ENCODE measurements around the gene TBC1D5.

Gene TBC1D5

DNA sequence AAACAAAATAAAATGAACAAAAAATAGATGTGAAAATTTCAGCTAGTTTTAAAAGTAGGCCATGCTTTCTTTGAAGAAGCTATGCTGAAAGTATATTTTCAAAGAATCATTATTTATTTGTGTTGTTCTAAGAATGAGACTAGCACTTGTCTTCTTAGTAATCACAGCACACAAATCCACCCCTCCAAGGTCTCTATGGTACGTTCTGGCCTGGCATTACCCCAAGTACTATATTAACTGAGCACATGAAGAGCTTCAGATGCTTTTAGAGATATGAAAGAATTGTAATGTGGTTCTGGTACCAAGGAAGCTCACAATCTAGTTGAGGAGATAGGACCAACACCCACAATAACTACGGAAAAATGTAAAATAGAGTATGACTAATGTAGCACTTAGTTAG lies 441.2 kb downstream of the TBC1D5 start:
- Histone ChIP-seq H3K9ac (ENCODE audit: low read depth, low read length) (no peak overlapping the region), H3K27me3 (ENCODE audit: control insufficient read depth, insufficient read depth, low read length) (no peaks in the 10 kb centered on the region), H3K36me3 (ENCODE audit: control insufficient read depth, insufficient read depth, low read length) (no peaks in the 10 kb centered on the region), H3K4me3 (ENCODE audit: low read depth, low read length) (no peak overlapping the region), H3K27ac (ENCODE audit: low read depth, low read length) (no peak overlapping the region), H3K9me3 (ENCODE audit: control insufficient read depth, insufficient read depth, low read length) (no peaks in the 10 kb centered on the region), H3K4me1 (ENCODE audit: control insufficient read depth, insufficient read depth, low read length) (no peaks in the 10 kb centered on the region)

DNA sequence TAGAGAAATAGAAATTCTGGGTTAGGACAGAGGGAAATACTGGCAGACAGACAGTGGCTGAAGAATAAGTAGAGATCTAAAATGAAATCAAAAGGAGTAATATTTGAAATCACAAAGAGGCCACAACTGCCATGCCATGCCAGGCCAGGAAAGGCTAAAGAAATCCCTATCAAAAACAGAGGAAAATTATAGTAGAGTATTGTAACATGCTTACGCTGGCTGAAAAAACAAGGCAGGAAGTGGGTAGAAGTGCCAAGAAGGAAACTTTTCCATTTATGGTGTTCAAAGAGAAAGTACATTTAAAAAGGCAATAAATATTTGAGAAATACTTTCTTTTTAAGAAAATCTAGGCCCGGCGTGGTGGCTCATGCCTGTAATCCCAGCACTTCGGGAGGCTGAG lies 442.0 kb downstream of the TBC1D5 start:
- Histone ChIP-seq H3K9ac (ENCODE audit: low read depth, low read length) (no peak overlapping the region), H3K27me3 (ENCODE audit: control insufficient read depth, insufficient read depth, low read length) (no peaks in the 10 kb centered on the region), H3K36me3 (ENCODE audit: control insufficient read depth, insufficient read depth, low read length) (no peaks in the 10 kb centered on the region)

DNA sequence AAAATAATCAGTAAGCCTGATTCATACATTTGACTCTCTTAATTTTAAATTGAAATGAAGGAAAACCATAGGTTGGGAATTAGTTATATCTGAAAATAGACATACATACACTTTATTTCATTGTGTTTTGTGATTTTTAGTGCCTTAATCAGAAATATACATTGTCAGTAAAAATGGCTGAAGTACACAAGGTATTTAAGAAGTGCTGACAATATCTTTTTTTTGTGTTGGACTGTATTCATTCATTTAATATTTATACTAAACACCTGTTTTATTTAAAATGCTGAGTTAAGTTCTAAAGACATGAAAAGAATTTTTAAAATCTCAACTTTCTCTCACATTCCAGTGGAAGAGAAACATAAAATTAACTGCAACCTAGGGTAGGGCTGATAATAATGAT lies 444.4 kb downstream of the TBC1D5 start:
- Histone ChIP-seq H3K9me3 (ENCODE audit: control insufficient read depth, insufficient read depth, low read length) (no peaks in the 10 kb centered on the region), H3K4me3 (ENCODE audit: low read depth, low read length) (no peak overlapping the region), H3K4me1 (ENCODE audit: control insufficient read depth, insufficient read depth, low read length) (no peaks in the 10 kb centered on the region), H3K27ac (ENCODE audit: low read depth, low read length) (no peak overlapping the region), H3K9ac (ENCODE audit: low read depth, low read length) (no peak overlapping the region), H3K27me3 (ENCODE audit: control insufficient read depth, insufficient read depth, low read length) (no peaks in the 10 kb centered on the region), H3K36me3 (ENCODE audit: control insufficient read depth, insufficient read depth, low read length) (no peaks in the 10 kb centered on the region)

More for the DNA sequence above, 442.0 kb downstream of the TBC1D5 start:
- Histone ChIP-seq H3K9me3 (ENCODE audit: control insufficient read depth, insufficient read depth, low read length) (no peaks in the 10 kb centered on the region), H3K4me1 (ENCODE audit: control insufficient read depth, insufficient read depth, low read length) (no peaks in the 10 kb centered on the region), H3K27ac (ENCODE audit: low read depth, low read length) (no peak overlapping the region), H3K4me3 (ENCODE audit: low read depth, low read length) (no peak overlapping the region)

DNA sequence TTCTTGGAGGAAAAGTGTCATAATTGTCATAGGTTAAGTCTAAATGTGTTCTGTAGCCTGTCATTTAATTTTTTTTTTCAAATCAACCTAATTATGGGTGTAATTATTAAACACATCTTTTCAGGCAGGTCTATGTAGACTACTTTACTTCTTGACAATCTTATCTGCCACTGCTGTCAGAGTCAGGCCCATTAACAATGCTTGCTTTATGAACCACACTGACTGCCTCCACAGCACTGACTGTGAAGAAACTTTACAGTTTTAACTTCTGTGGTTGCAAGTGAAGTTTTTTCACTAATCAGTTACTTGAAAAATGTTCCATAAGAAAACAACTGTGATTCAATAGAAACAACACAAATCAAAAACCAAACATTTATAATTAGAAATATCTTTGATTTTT lies 449.9 kb downstream of the TBC1D5 start:
- H3K9me3 ChIP-seq (ENCODE audit: control insufficient read depth, insufficient read depth, low read length): no peaks in the 10 kb centered on the region
- H3K4me1 ChIP-seq (ENCODE audit: control insufficient read depth, insufficient read depth, low read length): no peaks in the 10 kb centered on the region
- no peak overlapping the region for H3K27ac ChIP-seq (ENCODE audit: low read depth, low read length)
- no peaks in the 10 kb centered on the region for H3K36me3 ChIP-seq (ENCODE audit: control insufficient read depth, insufficient read depth, low read length)
- no peak overlapping the region for H3K4me3 ChIP-seq (ENCODE audit: low read depth, low read length)
- H3K27me3 ChIP-seq (ENCODE audit: control insufficient read depth, insufficient read depth, low read length): no peaks in the 10 kb centered on the region
- H3K9ac ChIP-seq (ENCODE audit: low read depth, low read length): no peak overlapping the region

DNA sequence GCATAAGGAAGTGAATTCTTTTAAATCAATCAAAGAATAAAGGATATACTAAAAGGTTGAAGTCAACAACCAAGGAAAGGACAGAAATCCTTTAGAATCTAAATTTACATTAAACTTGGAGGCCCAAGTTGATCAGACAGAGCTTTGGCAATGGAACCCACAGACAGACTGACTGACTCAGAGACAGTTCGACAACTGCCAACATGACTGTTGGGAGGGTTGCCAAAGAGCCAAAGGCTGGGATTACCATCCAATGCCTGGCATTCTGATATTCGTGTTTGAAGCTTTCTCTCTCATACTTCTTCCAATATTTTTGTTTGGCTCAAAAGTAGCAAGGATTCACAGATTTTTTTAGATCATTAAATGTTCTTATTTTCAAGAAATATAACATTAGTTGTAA lies 451.5 kb downstream of the TBC1D5 start:
- Histone ChIP-seq H3K27ac (ENCODE audit: low read depth, low read length) (no peak overlapping the region), H3K27me3 (ENCODE audit: control insufficient read depth, insufficient read depth, low read length) (no peaks in the 10 kb centered on the region), H3K4me3 (ENCODE audit: low read depth, low read length) (no peak overlapping the region), H3K36me3 (ENCODE audit: control insufficient read depth, insufficient read depth, low read length) (no peaks in the 10 kb centered on the region), H3K9ac (ENCODE audit: low read depth, low read length) (no peak overlapping the region), H3K4me1 (ENCODE audit: control insufficient read depth, insufficient read depth, low read length) (no peaks in the 10 kb centered on the region), H3K9me3 (ENCODE audit: control insufficient read depth, insufficient read depth, low read length) (no peaks in the 10 kb centered on the region)

DNA sequence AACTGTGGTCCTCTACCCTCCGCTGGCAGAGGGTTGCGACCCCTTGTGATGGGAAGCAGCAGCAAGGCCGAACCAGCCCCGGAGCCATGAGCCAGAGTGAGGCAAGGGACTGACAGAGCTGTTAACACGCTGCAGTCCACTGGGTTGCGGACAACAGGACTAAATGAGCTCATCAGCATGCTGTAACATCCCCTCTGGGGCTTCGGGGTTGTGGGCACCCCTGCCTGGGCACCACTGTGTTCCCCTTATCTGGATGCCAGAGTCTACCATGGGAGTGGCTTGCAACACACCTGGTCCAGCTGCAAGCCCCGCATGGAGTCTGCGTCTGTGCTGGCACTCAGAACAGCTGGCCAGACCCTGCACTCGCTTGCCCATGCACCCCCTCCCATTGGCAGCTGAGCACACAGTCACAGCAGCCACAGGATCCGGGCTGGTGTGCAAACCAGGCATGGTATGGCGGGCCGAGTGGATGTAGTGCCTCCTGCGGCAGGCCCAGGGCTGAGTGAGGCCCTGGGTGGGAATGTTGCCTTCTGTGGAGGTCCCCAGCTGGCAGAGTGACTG lies 453.5 kb downstream of the TBC1D5 start:
- no peak overlapping the region for H3K27ac ChIP-seq (ENCODE audit: low read depth, low read length)
- no peak overlapping the region for H3K4me3 ChIP-seq (ENCODE audit: low read depth, low read length)
- no peaks in the 10 kb centered on the region for H3K4me1 ChIP-seq (ENCODE audit: control insufficient read depth, insufficient read depth, low read length)
- H3K9ac ChIP-seq (ENCODE audit: low read depth, low read length): no peak overlapping the region
- H3K36me3 ChIP-seq (ENCODE audit: control insufficient read depth, insufficient read depth, low read length): no peaks in the 10 kb centered on the region
- no peaks in the 10 kb centered on the region for H3K9me3 ChIP-seq (ENCODE audit: control insufficient read depth, insufficient read depth, low read length)
- no peaks in the 10 kb centered on the region for H3K27me3 ChIP-seq (ENCODE audit: control insufficient read depth, insufficient read depth, low read length)

DNA sequence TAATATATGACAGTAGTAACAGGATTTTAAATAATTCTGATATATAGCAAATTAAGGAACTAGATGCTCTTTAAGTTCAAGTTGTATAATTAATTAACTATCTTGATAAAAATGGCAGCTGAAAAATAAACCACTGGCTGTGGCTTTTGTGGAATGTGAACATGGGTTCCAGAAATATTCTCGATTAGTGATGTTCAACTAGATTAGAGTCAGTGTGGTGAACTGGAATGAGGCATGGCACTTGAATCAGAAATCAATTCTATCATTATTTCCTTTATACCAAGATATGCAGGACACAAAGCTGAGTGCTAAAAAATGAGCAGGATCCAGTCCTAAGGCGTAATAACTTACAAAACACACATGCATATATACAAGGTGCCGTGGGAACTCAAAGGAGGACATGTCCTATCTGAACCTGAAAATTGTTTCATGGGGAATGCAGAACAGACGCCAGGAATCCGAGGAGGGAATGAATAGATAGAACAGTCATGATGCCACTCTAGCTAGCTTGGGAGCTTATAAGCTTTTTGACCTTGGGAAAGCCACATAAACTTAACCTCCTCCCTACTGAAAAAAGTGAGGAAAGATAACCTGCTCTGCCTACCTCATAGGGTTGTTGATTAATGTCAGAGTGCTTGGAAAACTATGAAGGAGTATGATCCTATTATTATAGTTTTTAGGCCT lies 455.3 kb downstream of the TBC1D5 start:
- Histone ChIP-seq H3K27ac (ENCODE audit: low read depth, low read length) (no peak overlapping the region), H3K4me3 (ENCODE audit: low read depth, low read length) (no peak overlapping the region), H3K9ac (ENCODE audit: low read depth, low read length) (no peak overlapping the region), H3K36me3 (ENCODE audit: control insufficient read depth, insufficient read depth, low read length) (no peaks in the 10 kb centered on the region), H3K9me3 (ENCODE audit: control insufficient read depth, insufficient read depth, low read length) (no peaks in the 10 kb centered on the region), H3K27me3 (ENCODE audit: control insufficient read depth, insufficient read depth, low read length) (no peaks in the 10 kb centered on the region), H3K4me1 (ENCODE audit: control insufficient read depth, insufficient read depth, low read length) (no peaks in the 10 kb centered on the region)

DNA sequence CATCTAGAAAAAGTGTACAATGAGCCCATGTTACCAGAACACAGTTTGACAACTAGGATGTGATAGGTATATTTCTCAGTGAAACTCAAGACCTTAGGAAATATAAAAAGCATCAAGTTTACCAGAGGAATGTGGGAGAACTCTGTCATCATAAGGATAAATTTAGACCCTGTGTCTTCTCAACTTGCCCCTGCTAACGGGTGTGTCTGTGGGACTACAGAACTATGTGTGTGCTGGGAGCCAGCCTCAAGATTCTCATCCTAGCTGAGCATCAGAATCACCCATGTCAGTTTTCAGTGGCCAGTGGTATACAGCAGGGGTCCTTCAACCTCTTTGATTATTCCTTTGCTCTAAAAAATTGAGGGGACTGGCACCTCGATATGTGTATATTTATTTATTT lies 464.4 kb downstream of the TBC1D5 start:
- Histone ChIP-seq H3K9me3 (ENCODE audit: control insufficient read depth, insufficient read depth, low read length) (no peaks in the 10 kb centered on the region), H3K4me1 (ENCODE audit: control insufficient read depth, insufficient read depth, low read length) (no peaks in the 10 kb centered on the region), H3K36me3 (ENCODE audit: control insufficient read depth, insufficient read depth, low read length) (no peaks in the 10 kb centered on the region), H3K9ac (ENCODE audit: low read depth, low read length) (no peak overlapping the region), H3K27me3 (ENCODE audit: control insufficient read depth, insufficient read depth, low read length) (no peaks in the 10 kb centered on the region), H3K4me3 (ENCODE audit: low read depth, low read length) (no peak overlapping the region), H3K27ac (ENCODE audit: low read depth, low read length) (no peak overlapping the region)

DNA sequence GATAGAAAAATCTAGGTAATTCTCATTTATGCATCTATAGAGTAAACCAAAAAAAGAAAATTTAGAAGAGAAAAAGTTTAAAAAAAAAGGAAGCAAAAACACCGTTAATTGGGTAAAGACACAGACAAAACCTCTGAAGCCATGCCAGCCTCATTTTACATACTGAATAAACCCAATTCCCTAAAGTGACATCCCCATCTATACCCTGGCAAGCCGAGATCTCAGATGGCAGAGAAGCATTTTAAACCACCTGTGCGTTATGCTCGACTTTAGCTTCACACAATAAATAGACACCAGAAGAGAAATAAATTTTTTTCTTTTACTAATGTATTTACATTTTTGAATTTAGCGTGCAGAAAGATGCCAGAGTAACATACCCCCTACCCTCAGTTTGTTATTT lies 475.6 kb downstream of the TBC1D5 start:
- Histone ChIP-seq H3K4me3 (ENCODE audit: low read depth, low read length) (no peak overlapping the region), H3K27me3 (ENCODE audit: control insufficient read depth, insufficient read depth, low read length) (no peaks in the 10 kb centered on the region), H3K4me1 (ENCODE audit: control insufficient read depth, insufficient read depth, low read length) (no peaks in the 10 kb centered on the region), H3K9ac (ENCODE audit: low read depth, low read length) (no peak overlapping the region), H3K9me3 (ENCODE audit: control insufficient read depth, insufficient read depth, low read length) (no peaks in the 10 kb centered on the region), H3K36me3 (ENCODE audit: control insufficient read depth, insufficient read depth, low read length) (no peaks in the 10 kb centered on the region), H3K27ac (ENCODE audit: low read depth, low read length) (no peak overlapping the region)

DNA sequence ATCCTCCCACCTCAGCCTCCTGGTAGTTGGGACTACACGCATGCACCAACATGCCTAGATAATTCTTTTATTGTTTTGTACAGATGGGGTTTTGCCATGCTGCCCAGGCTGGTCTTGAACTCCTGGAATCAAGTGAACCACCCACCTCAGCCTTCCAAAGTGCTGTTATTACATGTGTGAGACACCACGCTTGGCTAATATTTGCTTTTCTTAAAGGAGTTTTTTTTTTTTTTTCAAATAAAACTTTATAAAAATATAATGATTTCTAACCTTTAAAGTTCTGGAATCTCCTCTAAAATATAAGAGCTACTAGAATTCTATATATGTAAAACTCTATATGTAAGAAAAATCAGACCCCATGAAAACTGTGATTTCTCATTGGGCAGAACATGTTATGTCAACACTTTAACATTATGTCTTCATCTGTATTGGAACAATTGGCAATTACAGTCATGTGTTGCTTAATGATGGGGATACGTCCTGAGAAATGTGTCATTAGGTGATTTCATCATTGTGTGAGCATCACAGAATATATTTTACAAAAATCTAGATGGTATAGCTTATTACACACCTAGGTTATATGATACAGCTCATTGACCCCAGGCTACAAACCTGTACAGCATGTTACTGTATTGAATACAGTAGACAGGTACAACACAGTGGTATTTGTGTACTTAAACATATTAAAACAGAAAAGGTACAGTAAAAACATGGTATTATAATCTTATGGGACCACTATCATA lies 480.6 kb downstream of the TBC1D5 start:
- H3K4me1 ChIP-seq (ENCODE audit: control insufficient read depth, insufficient read depth, low read length): peaks cover 9% of the 10 kb centered on the region; the same call in 1 of the 2 replicates
- no peak overlapping the region for H3K9ac ChIP-seq (ENCODE audit: low read depth, low read length)
- no peaks in the 10 kb centered on the region for H3K9me3 ChIP-seq (ENCODE audit: control insufficient read depth, insufficient read depth, low read length)
- no peak overlapping the region for H3K4me3 ChIP-seq (ENCODE audit: low read depth, low read length)
- no peaks in the 10 kb centered on the region for H3K36me3 ChIP-seq (ENCODE audit: control insufficient read depth, insufficient read depth, low read length)
- H3K27ac ChIP-seq (ENCODE audit: low read depth, low read length): no peak overlapping the region
- no peaks in the 10 kb centered on the region for H3K27me3 ChIP-seq (ENCODE audit: control insufficient read depth, insufficient read depth, low read length)

DNA sequence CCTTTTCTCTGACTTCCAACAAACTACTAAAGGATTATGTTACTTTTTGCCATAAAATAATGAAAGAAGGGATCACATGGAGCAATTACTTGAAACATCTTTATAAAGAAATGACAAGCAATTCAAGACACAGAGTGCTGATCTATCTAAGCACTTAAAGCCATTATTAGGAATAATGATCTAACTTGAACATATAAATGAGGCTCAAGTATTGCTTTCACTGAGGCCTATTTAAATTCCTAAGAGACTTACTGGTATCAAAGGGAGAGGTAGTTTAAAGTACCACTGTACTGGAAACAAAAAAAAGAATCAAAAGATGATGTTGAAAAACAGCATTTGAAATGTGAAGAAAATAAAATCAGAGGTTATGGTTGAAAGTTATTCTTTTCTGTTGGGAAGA lies 482.2 kb downstream of the TBC1D5 start:
- Histone ChIP-seq H3K4me1 (ENCODE audit: control insufficient read depth, insufficient read depth, low read length) (peaks cover 9% of the 10 kb centered on the region; the same call in 1 of the 2 replicates), H3K9ac (ENCODE audit: low read depth, low read length) (no peak overlapping the region), H3K4me3 (ENCODE audit: low read depth, low read length) (no peak overlapping the region), H3K9me3 (ENCODE audit: control insufficient read depth, insufficient read depth, low read length) (no peaks in the 10 kb centered on the region), H3K36me3 (ENCODE audit: control insufficient read depth, insufficient read depth, low read length) (no peaks in the 10 kb centered on the region), H3K27me3 (ENCODE audit: control insufficient read depth, insufficient read depth, low read length) (no peaks in the 10 kb centered on the region), H3K27ac (ENCODE audit: low read depth, low read length) (no peak overlapping the region)
